HUES6 (cell line): ENCODE results near the gene KLRC4.
A peak's percentile ranks its signal among the peaks of the same experiment; 100 is the strongest.

Experiments
- H3K27ac ChIP-seq: 2 replicates; pipeline ENCODE4 v1.7.0; 2013; ENCODE audit warnings: low read depth, mild to moderate bottlenecking, low read length, inconsistent platforms
- H3K27me3 ChIP-seq: 2 replicates; pipeline ENCODE4 v1.6.1; 2013; ENCODE audit warnings: low read length; ENCODE audit not compliant: control insufficient read depth, insufficient read depth
- H3K36me3 ChIP-seq: 2 replicates; pipeline ENCODE4 v1.6.1; 2013; ENCODE audit warnings: low read length; ENCODE audit not compliant: control insufficient read depth, insufficient read depth
- H3K4me1 ChIP-seq: 2 replicates; pipeline ENCODE4 v1.6.1; 2013; ENCODE audit warnings: low read length; ENCODE audit not compliant: control insufficient read depth, insufficient read depth
- H3K4me3 ChIP-seq: 2 replicates; pipeline ENCODE4 v1.5.1; 2013; ENCODE audit warnings: low read depth, low read length
- H3K9ac ChIP-seq: one replicate; pipeline ENCODE4 v1.6.1; 2013; ENCODE audit warnings: mild to moderate bottlenecking, low read length
- H3K9me3 ChIP-seq: 2 replicates; pipeline ENCODE4 v1.6.1; 2013; ENCODE audit warnings: low read depth, low read length; ENCODE audit not compliant: control insufficient read depth, insufficient read depth

Gene KLRC4

DNA sequence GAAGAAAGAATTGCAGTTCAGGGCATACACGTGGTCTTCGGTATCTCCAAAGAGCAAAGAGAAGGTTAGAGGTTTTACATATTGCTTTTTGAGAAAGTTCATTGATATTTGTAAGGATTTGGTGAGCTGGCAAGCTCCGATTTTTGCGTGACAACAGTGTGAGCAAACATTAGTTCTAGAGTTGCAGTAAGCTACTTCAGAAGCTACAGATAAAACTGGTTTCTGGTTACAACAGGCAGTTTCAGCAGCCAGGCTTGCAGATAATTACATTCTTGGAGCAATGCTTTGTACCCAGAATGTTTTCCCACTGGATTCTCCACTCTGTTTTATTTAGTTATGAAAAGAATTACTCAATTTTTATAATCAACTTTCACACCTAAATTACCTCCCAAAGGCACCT is 47.9 kb downstream of the KLRC4 start:
- Histone ChIP-seq H3K4me1 (peaks cover 53% of the 10 kb centered on the region), H3K9me3 (peaks cover 14% of the 10 kb centered on the region), H3K27me3 (no peaks in the 10 kb centered on the region), H3K4me3 (no peak overlapping the region), H3K27ac (peak overlapping the region; percentile 65; the same call in 1 of the 2 replicates), H3K9ac (peak overlapping the region; percentile 41), H3K36me3 (no peaks in the 10 kb centered on the region)

DNA sequence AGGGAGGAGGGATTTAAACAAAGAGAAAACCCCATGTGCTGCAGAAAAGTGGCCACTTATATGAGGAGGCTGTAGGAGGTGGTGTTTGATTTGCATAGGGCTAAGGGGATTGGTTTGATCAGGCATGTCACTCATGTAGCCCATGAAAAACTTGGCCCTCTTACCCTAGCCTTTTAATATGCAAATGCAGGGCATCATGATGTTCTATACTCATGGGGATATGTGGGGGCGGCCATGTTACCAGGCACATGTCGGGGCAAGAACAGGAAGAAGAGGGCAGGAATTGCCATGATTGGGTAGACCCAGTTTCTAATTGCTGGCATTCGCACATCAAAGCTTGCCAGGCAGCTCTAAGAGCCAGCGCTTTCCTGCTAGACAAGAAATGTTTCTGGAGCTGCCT is 48.5 kb downstream of the KLRC4 start:
- H3K27me3 ChIP-seq, result no peaks in the 10 kb centered on the region

GRCh38 chr12:10358969-10359368 is 50.6 kb downstream of the KLRC4 start:
- Histone ChIP-seq H3K4me1 (peaks cover 39% of the 10 kb centered on the region), H3K36me3 (no peaks in the 10 kb centered on the region), H3K27ac (no peak overlapping the region), H3K9me3 (peaks cover 14% of the 10 kb centered on the region), H3K9ac (no peak overlapping the region), H3K4me3 (no peak overlapping the region), H3K27me3 (no peaks in the 10 kb centered on the region)

More for the DNA sequence above, 48.5 kb downstream of the KLRC4 start:
- peak overlapping the region; percentile 41 for H3K9ac ChIP-seq
- H3K4me1 ChIP-seq, result peaks cover 47% of the 10 kb centered on the region
- H3K9me3 ChIP-seq, result peaks cover 14% of the 10 kb centered on the region
- peak overlapping the region; percentile 81 for H3K27ac ChIP-seq
- H3K4me3 ChIP-seq, result no peak overlapping the region; the same call in 1 of the 2 replicates
- no peaks in the 10 kb centered on the region for H3K36me3 ChIP-seq

- Histone ChIP-seq H3K27me3 (no peaks in the 10 kb centered on the region), H3K9me3 (peaks cover 14% of the 10 kb centered on the region), H3K27ac (no peak overlapping the region; the same call in 1 of the 2 replicates), H3K36me3 (no peaks in the 10 kb centered on the region), H3K4me3 (no peak overlapping the region), H3K9ac (no peak overlapping the region), H3K4me1 (peaks cover 31% of the 10 kb centered on the region)
Measured at GRCh38 chr12:10358131-10358530, 51.4 kb downstream of the KLRC4 start.
